ENCODE data around the gene DNAH8. TPM values are rescaled to one million over a fixed set of nuclear protein-coding genes. Genes with fewer than 3 reads are reported as not detected.

DNAH8 gene
- polyA plus RNA-seq, 6 donors from 2014 or later, result not detected

DNA sequence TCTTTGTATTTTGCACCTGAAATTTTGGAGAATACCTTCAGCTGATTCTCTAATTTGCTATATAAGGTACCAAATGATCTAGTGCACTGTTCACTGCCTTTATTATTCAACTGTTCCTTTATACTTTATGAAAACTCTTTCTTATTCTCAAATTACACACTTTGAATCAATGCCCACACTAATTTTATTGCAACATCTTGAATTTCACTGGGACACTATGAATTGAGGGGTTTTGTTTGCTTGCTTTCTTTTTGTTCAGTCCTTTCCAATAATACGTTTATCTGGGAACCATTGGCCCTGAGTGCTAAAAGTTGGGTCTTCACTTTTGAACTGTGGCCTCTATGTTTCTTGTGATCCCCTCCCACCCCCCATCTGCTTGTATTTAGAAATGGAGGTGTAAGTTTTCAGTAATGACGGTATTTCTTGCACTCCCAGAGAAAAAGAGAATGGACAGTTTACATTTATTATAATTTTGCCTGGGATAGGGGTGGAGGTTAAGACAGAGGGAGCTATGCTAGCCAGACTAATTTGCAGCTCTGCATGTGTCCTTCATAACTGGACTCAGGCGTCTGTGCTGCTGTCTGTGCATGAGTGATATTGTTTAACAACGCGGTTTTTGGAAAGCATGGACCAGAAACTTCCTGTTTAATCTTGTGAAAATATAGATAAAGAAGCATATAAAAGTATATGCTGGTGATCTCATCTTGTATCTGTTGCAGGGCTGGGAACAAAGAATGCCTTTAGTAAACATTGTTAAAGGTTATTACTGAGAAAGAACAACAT lies 98.1 kb downstream of the DNAH8 start:
- no peak for ATAC-seq (ENCODE audit: low read depth in 2 of 2)
- no peak overlapping the region for H3K4me3 Mint-ChIP-seq
- H3K27ac Mint-ChIP-seq, result no peak overlapping the region
- peaks cover 7 to 76% (median 34%) of the 10 kb centered on the region in 3 donors for H3K27me3 Mint-ChIP-seq
- peaks cover 0 to 2% (median 0%) of the 10 kb centered on the region in 7 donors for H3K9me3 Mint-ChIP-seq
- H3K36me3 Mint-ChIP-seq, result no peaks in the 10 kb centered on the region
- H3K4me1 Mint-ChIP-seq, result no peaks in the 10 kb centered on the region
- no peak for DNase-seq

DNA sequence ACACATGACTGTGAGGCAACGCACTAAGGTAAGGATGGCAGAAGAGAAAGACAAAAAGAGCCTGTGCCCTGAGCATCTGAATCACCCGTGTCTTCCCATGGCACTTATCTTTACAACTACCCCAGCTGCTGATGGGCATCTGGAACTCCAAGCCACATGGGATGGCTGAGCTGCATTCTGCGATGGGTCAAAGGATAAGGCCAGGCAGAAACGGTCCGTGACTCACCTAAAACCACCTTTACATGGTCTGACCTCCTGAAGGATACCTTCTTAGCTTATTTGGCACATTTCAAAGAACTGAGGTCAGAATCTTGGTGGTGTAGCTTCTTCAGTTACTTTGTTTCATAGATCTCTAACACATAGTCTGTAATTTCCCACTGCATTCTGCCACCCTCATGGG lies 99.7 kb downstream of the DNAH8 start:
- ATAC-seq (ENCODE audit: low read depth in 2 of 2) (no peak), DNase-seq (no peak)
- no peaks in the 10 kb centered on the region for H3K36me3 Mint-ChIP-seq
- H3K27ac Mint-ChIP-seq, result no peak overlapping the region
- H3K4me3 Mint-ChIP-seq, result no peak overlapping the region
- H3K4me1 Mint-ChIP-seq, result no peaks in the 10 kb centered on the region
- H3K9me3 Mint-ChIP-seq, result no peaks in the 10 kb centered on the region
- peaks cover 16 to 78% (median 34%) of the 10 kb centered on the region in 3 donors for H3K27me3 Mint-ChIP-seq

DNA sequence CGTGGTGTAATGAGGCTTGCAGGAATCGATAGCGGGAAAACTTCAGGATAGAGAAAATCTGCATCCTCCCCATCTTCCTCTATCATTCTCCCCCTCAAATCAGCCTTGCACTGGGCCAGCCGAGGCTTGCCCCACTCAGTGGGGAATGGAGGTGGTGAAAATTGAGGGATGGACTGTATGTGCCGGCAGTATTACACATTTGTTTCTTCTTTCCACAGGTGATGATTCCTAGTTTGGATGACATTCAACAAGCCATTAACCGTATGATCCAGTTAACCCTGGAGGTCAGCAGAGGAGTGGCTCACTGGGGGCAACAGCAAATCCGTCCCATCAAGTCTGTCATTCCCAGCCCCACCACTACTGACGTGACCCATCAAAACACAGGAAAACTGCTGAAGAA lies 100.1 kb downstream of the DNAH8 start:
- peaks cover 16 to 73% (median 37%) of the 10 kb centered on the region in 3 donors for H3K27me3 Mint-ChIP-seq
- no peak for ATAC-seq (ENCODE audit: low read depth in 2 of 2)
- H3K36me3 Mint-ChIP-seq, result no peaks in the 10 kb centered on the region
- DNase-seq, result no peak
- no peak overlapping the region for H3K27ac Mint-ChIP-seq
- no peaks in the 10 kb centered on the region for H3K9me3 Mint-ChIP-seq
- no peaks in the 10 kb centered on the region for H3K4me1 Mint-ChIP-seq
- no peak overlapping the region for H3K4me3 Mint-ChIP-seq

DNA sequence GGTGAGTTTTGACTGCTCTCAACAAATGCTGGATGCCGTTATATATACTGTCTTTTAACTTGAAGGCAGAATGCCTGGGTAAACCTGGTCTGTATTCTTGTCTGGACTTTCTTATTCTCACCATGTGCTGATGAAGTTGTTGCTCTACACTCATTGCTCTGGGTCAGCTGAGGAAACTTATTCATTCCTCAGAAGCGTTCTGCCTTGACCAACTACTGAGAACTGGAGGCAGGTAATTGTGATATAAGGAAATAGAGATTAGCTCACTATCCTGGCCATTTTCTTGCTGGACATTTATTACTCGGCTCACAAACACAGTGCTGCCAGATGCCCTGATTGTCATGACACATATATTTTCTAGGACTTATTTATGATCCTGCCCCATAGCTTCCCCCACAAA lies 103.6 kb downstream of the DNAH8 start:
- no peak overlapping the region for H3K4me3 Mint-ChIP-seq
- no peaks in the 10 kb centered on the region for H3K4me1 Mint-ChIP-seq
- ATAC-seq (ENCODE audit: low read depth in 2 of 2) (no peak), DNase-seq (no peak)
- H3K9me3 Mint-ChIP-seq, result no peaks in the 10 kb centered on the region
- no peak overlapping the region for H3K27ac Mint-ChIP-seq
- H3K36me3 Mint-ChIP-seq, result no peaks in the 10 kb centered on the region
- H3K27me3 Mint-ChIP-seq, result peaks cover 16 to 68% (median 25%) of the 10 kb centered on the region in 3 donors

DNA sequence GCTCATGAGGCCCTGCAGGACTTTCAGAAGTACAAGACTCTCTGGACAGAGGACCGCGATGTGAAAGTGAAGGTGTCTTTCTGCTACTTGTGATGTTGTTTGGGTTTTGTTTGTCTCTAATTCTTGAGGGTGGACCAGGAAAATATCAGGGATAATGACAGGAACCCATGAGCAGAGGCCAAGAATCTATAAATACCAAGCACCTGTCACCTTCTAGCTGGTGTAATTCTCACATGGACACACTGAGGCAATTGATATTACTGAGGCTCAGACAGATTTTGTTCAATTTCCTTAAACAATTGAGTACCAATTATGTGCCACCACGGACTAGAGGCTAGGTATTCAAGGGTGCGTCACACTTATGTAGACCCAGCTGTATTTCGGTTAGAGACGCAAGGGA lies 107.9 kb downstream of the DNAH8 start:
- H3K27ac Mint-ChIP-seq, result no peak overlapping the region
- no peaks in the 10 kb centered on the region for H3K36me3 Mint-ChIP-seq
- no peaks in the 10 kb centered on the region for H3K4me1 Mint-ChIP-seq
- ATAC-seq (ENCODE audit: low read depth in 2 of 2) (no peak), DNase-seq (no peak)
- H3K4me3 Mint-ChIP-seq, result no peak overlapping the region
- peaks cover 14 to 41% (median 24%) of the 10 kb centered on the region in 3 donors for H3K27me3 Mint-ChIP-seq
- peaks cover 0 to 8% (median 0%) of the 10 kb centered on the region in 7 donors for H3K9me3 Mint-ChIP-seq

DNA sequence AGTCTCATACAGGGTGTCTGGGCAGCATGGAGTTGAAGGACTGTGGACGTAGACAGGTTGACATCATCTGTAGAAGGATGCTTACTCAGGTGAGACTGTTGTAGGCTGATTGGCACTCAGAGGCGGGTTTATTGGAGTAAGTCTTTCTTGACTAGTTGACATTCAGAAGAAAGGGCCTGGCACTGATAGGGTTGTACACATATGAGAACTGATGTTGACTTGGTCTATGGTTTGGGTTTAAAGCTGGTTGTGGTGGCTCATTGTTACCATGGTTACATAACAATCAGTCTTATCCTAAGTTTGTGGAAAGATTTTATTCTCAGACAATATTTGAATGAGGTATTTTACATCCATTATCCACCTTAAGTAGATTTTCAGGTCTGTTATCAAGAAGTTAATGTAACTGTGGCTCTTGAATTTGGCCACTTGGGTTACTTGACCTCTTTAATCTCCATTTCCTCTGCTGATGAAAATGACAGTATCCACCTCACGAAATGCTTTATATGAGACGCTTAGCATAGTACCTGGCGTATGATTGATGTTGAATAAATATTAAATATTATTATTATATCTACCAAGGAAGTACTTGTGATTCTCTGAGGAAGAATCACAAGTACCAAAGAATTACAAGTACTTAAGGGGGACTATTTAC lies 109.3 kb downstream of the DNAH8 start:
- ATAC-seq (ENCODE audit: low read depth in 2 of 2), result no peak
- H3K9me3 Mint-ChIP-seq, result peaks cover 0 to 11% (median 0%) of the 10 kb centered on the region in 7 donors
- H3K4me3 Mint-ChIP-seq, result no peak overlapping the region
- no peak overlapping the region for H3K27ac Mint-ChIP-seq
- H3K4me1 Mint-ChIP-seq, result no peaks in the 10 kb centered on the region
- peaks cover 17 to 38% (median 22%) of the 10 kb centered on the region in 3 donors for H3K27me3 Mint-ChIP-seq
- DNase-seq, result no peak
- peaks cover 0 to under 1% of the 10 kb centered on the region in 2 donors for H3K36me3 Mint-ChIP-seq

DNA sequence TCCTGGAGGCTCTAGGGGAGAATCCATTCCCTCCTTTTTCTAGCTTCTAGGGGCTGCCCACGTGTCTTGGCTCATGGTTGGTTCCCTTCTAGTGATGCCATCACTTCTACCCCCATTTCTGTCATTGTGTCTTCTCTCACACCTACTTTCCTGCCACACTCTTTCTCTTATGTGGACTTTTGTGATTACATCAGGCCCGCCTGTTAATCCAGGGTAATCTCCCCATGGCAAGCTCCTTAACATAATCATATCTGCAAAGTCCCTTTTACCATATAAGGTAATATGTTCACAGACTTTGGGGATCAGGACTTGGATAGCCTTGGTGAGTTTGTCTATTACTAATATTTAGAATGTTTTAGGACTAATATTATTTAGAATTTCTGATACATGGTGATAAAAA lies 111.9 kb downstream of the DNAH8 start:
- no peak for DNase-seq

DNA sequence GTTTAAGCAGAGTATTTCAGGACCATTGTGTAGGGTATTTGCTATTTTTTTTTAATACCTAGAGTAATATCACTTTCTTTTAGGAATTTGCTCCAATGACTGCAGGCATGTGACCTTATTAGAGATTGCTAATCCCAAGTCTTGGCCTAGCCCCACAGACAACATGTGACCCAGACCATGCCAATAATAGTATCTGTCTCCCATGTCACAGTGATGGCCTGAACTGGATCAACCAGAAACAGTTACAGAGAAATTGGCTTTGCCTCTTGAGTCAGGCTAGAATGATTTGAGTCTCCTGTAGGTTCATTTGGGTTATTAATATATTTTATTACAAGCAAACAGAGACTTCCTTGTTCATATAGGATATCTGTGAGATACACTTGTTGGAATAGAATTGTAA lies 116.8 kb downstream of the DNAH8 start:
- no peak overlapping the region for H3K4me3 Mint-ChIP-seq
- no peak for ATAC-seq (ENCODE audit: low read depth in 2 of 2)
- H3K9me3 Mint-ChIP-seq, result peaks cover 4 to 16% (median 7%) of the 10 kb centered on the region in 7 donors
- peaks cover 0 to 10% of the 10 kb centered on the region in 2 donors for H3K36me3 Mint-ChIP-seq
- no peak overlapping the region for H3K27ac Mint-ChIP-seq
- H3K27me3 Mint-ChIP-seq, result peaks cover 13 to 43% (median 41%) of the 10 kb centered on the region in 3 donors
- H3K4me1 Mint-ChIP-seq, result no peaks in the 10 kb centered on the region
- no peak for DNase-seq

More for the DNA sequence above, 111.9 kb downstream of the DNAH8 start:
- Mint-ChIP-seq H3K4me3 (no peak overlapping the region), H3K27me3 (peaks cover 20 to 31% (median 27%) of the 10 kb centered on the region in 3 donors), H3K27ac (no peak overlapping the region), H3K36me3 (peaks cover 0 to 10% of the 10 kb centered on the region in 2 donors), H3K4me1 (no peaks in the 10 kb centered on the region), H3K9me3 (peaks cover 4 to 21% (median 7%) of the 10 kb centered on the region in 7 donors)
- no peak for ATAC-seq (ENCODE audit: low read depth in 2 of 2)

DNA sequence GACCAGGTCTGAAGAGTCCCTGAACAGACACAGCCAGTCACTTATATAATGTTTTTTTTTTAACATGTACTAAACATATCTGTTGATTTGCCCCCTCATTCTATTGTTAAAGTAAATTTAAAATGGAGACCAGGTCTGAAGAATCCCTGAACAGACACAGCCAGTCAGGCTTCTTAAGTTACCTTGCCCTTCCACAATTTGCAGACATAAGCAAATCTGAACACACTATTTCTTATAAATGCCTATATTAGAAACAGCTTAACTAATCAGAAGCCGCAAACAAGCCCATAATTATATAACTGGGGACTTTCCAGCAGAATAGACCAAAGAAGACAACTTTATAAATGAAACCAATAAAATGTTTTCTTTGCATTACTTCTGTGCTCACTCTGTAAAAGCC lies 118.2 kb downstream of the DNAH8 start:
- DNase-seq (no peak), ATAC-seq (ENCODE audit: low read depth in 2 of 2) (no peak)
- Mint-ChIP-seq H3K36me3 (peaks cover 0 to 10% of the 10 kb centered on the region in 2 donors), H3K27me3 (peaks cover 11 to 41% (median 37%) of the 10 kb centered on the region in 3 donors), H3K4me1 (no peaks in the 10 kb centered on the region), H3K4me3 (no peak overlapping the region), H3K27ac (no peak overlapping the region), H3K9me3 (peaks cover 4 to 12% (median 7%) of the 10 kb centered on the region in 7 donors)

DNA sequence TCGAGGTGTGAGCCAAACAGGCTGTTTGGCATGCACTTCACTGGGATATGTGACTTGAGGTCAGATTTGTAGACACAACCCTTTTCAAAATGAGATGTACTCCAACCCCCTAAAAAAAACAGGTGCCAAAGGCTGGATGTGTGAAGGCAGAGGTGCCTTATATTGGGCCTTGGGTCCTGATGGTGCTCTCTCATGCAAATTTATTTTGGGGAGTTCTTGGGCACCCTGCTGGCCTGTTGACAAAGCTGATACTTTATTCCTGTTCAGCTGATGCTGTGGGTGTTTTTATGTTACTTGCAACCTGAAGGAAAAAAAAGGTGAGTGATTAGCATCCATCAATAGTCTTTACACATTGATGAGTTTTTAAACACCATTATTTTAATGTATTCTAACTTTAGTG lies 121.5 kb downstream of the DNAH8 start:
- Mint-ChIP-seq H3K9me3 (no peaks in the 10 kb centered on the region), H3K36me3 (no peaks in the 10 kb centered on the region), H3K27me3 (peaks cover 6 to 23% (median 17%) of the 10 kb centered on the region in 3 donors), H3K4me1 (no peaks in the 10 kb centered on the region), H3K27ac (no peak overlapping the region), H3K4me3 (no peak overlapping the region)
- ATAC-seq (ENCODE audit: low read depth in 2 of 2) (no peak), DNase-seq (no peak)

DNA sequence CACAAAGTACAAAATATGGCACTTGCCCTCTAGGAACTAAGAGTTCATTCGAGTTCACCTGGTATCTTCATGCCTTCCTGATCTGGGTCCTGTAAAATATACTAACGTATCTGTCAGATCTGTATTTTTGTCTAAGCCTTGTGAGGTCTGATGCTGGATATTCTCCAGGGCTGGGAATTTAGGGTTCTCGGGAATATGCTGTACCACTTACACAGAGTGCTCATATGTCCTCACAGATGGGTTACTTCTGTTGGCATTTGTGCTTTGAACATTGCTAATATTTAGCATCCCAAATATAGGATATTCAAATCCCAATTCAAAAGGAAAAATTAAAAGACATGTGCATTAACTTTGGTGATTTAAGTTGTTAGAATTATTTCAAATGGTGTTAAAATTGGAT lies 122.0 kb downstream of the DNAH8 start:
- H3K4me1 Mint-ChIP-seq, result no peaks in the 10 kb centered on the region
- no peak overlapping the region for H3K27ac Mint-ChIP-seq
- ATAC-seq (ENCODE audit: low read depth in 2 of 2) (no peak), DNase-seq (no peak)
- H3K9me3 Mint-ChIP-seq, result no peaks in the 10 kb centered on the region
- no peaks in the 10 kb centered on the region for H3K36me3 Mint-ChIP-seq
- H3K4me3 Mint-ChIP-seq, result no peak overlapping the region
- peaks cover 9 to 21% (median 17%) of the 10 kb centered on the region in 3 donors for H3K27me3 Mint-ChIP-seq

DNA sequence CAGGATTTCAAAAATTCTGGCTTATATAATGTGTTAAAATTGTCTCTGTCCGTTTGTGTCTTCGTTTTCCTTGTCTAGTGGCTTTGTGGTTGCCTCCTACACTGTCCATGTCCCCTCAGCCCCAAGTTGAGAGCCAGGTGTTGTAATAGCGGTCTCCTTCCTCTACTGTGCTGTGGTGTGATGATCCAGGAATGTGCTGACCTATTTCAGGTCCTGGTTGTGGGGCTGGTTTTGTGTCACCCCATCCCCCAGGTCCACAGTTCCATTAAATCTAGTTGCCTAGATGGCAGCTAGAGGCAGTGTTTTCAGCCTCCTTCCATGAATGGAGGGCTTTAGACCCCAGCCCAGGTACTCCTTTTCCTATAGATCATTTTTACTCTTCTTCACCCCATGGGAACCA lies 128.7 kb downstream of the DNAH8 start:
- no peak for DNase-seq
- Mint-ChIP-seq H3K9me3 (no peaks in the 10 kb centered on the region), H3K4me1 (no peaks in the 10 kb centered on the region), H3K36me3 (no peaks in the 10 kb centered on the region), H3K27me3 (peaks cover 17 to 30% (median 20%) of the 10 kb centered on the region in 3 donors), H3K27ac (no peak overlapping the region), H3K4me3 (no peak overlapping the region)
- ATAC-seq (ENCODE audit: low read depth in 2 of 2), result no peak

DNA sequence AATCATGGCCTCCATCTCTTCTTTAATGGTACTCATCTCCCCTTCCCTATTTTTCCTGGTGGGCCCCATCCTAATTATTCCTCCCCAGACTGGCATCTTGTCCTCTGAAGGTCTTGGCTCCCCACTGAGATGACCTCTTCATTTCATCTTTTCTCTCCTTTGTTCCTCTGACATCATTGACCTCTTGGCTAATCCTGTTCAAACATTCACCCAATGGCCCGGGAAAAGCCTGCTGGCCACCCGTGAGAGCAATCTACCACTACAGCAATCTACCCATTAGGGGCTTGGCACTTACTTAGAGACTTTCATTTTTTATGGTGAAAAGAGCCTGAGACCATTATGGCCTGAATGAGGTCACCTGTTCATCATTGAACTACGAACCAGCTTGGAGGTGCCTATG lies 130.8 kb downstream of the DNAH8 start:
- no peak overlapping the region for H3K27ac Mint-ChIP-seq
- DNase-seq (no peak), ATAC-seq (ENCODE audit: low read depth in 2 of 2) (no peak)
- no peak overlapping the region for H3K4me3 Mint-ChIP-seq
- H3K4me1 Mint-ChIP-seq, result no peaks in the 10 kb centered on the region
- H3K27me3 Mint-ChIP-seq, result peaks cover 20 to 38% (median 20%) of the 10 kb centered on the region in 3 donors
- H3K9me3 Mint-ChIP-seq, result peaks cover 0 to 4% (median 0%) of the 10 kb centered on the region in 7 donors
- no peaks in the 10 kb centered on the region for H3K36me3 Mint-ChIP-seq

DNA sequence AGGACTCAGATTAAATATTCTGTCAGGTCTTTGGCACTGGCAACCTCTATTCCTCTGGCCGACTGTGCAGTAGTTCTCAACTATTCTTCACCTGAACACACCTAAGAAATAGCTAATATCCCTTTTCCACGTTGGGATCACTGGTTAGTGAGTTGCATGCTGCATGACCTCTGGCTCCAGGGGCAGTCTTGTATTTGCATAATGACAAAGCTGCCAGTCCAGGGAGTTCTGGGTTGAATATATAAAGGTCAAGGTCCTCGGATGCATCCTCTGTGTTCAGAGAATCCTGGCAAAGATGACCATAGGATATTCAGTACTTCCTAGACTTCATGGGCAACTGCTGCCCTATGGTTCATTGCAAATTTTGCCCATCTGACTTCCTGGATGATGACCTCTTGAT lies 131.2 kb downstream of the DNAH8 start:
- H3K27me3 Mint-ChIP-seq, result peaks cover 24 to 42% (median 24%) of the 10 kb centered on the region in 3 donors
- no peak overlapping the region for H3K27ac Mint-ChIP-seq
- H3K9me3 Mint-ChIP-seq, result peaks cover 0 to 4% (median 0%) of the 10 kb centered on the region in 7 donors
- no peaks in the 10 kb centered on the region for H3K4me1 Mint-ChIP-seq
- H3K4me3 Mint-ChIP-seq, result no peak overlapping the region
- no peak for DNase-seq
- no peak for ATAC-seq (ENCODE audit: low read depth in 2 of 2)
- H3K36me3 Mint-ChIP-seq, result no peaks in the 10 kb centered on the region
